COR-L47 (cell line): Measurements from ENCODE around the gene MT1M.
A peak's percentile ranks its signal among the peaks of the same experiment; 100 is the strongest.
"Not testable (repeated sequence)": the region's sequence is repeated elsewhere in the genome, so short reads cannot be mapped to it uniquely, and the experiment has no call there.

Experiments used
- DNase-seq: peaks from one replicate; lab custom pipeline; 2025; lab: John Stamatoyannopoulos, UW

The MT1M gene

GRCh38 chr16:56649820-56650219, 17.4 kb downstream of the MT1M start:
- no peak for DNase-seq

GRCh38 chr16:56651586-56651985, 19.1 kb downstream of the MT1M start, which contains the start of gene MT1B:
MT1B (plus strand) TSS chr16:56651886; CDS start chr16:56651954, 68 bp downstream.
- no peak for DNase-seq

DNA sequence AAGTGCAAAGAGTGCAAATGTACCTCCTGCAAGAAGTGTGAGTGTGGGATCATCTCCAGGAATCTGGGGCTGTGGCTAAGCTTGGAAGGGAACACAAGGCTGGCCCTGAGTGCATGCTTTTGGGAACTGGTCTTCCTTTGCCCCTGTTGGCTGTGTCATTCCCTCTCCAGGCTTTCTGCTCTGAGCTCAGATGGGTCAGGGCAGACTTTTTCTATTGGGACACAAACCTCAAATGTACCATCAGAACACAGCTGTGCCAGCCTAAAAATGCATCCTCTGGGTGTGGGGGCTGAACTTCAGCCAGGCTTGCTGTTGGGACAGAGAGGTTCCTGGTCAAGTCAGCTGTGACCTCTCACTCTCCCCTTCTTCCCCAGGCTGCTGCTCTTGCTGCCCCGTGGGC, 20.1 kb downstream of the MT1M start:
- no peak for DNase-seq

GRCh38 chr16:56653218-56653617, 20.8 kb downstream of the MT1M start:
- no peak for DNase-seq

- peak; percentile 28 for DNase-seq
Observed at GRCh38 chr16:56657555-56658326, 25.3 kb downstream of the MT1M start, which contains the start of gene MT1F. MT1F (plus strand) TSS chr16:56657959; CDS start chr16:56658059, 100 bp downstream.

- DNase-seq: no peak
Observed at GRCh38 chr16:56658327-56658875, 25.9 kb downstream of the MT1M start.

GRCh38 chr16:56662357-56663354, 30.2 kb downstream of the MT1M start:
- no peak for DNase-seq

DNA sequence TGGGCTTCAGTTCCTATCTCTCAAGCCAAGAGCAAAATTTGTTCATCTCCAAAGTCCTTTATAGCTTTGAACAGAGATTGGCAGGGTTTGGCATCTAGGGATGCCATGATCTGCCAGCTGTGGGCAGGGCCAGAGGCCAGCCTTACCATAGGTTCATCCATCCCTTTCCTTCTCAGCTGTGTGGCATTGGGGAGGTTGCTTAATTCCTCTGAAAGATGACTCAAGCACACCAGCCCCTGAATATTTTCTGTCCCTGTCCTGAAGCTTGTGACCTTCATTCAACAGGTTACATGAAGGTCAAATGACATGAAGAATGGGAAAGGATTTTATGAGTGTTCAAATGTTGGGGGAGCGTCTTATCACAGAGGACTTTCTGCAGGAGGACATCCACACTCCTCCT, 32.0 kb downstream of the MT1M start:
- DNase-seq: no peak

- not testable (repeated sequence) for DNase-seq
Observed at GRCh38 chr16:56665286-56666261, 33.1 kb downstream of the MT1M start.

DNA sequence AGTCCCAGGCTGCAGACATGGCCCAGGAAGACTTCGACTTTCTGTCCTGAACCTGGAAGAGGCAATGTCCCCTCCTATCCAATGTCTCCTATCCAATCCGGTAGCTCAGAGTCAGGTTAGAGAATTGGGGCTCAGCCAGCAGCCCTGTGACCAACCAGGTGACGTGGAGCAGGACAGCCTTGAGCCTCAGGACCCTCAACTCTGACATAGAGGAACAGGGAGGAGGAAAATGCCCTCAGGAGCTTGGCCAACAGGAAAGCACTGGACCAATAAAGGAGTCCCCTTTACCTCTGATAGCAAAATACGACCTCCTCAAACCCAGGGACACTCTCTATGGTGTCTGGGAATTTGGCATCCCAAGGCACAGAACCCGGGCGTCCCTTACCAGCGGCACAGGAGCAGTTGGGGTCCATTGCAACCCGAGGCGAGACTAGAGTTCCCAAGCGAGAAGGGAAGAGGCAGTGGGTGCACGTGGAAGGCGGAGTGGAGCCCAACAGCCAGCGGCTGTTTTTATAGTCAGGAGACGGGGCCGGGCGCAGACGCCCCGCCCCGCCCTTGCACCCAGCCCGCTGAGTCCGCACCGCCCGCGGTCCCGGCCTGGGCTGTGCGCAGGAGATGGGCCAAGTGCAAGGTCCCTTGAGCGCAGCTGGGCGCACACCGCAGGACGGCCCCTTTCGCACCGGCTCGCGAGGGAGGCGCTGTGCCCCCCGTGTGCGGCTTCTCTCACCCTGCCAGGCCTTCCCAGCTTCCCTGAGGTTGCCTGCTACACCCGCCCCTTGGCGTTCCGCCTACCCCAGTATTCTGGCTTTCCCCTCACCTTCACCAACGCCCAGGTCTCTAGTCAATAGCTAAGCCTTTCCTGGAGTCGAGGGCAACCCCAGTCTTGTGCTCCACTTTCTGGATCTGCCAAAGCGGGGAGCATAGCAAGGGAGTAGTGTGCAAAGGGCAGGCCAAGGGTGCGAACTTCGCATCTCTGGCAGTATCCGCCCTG, 35.4 kb downstream of the MT1M start, which contains the start of gene MT1G:
TSS of gene MT1G (minus strand) at position 485 of the 991 bp plus-strand sequence. CDS start at position 413, 72 bp downstream.
- DNase-seq: no peak

DNA sequence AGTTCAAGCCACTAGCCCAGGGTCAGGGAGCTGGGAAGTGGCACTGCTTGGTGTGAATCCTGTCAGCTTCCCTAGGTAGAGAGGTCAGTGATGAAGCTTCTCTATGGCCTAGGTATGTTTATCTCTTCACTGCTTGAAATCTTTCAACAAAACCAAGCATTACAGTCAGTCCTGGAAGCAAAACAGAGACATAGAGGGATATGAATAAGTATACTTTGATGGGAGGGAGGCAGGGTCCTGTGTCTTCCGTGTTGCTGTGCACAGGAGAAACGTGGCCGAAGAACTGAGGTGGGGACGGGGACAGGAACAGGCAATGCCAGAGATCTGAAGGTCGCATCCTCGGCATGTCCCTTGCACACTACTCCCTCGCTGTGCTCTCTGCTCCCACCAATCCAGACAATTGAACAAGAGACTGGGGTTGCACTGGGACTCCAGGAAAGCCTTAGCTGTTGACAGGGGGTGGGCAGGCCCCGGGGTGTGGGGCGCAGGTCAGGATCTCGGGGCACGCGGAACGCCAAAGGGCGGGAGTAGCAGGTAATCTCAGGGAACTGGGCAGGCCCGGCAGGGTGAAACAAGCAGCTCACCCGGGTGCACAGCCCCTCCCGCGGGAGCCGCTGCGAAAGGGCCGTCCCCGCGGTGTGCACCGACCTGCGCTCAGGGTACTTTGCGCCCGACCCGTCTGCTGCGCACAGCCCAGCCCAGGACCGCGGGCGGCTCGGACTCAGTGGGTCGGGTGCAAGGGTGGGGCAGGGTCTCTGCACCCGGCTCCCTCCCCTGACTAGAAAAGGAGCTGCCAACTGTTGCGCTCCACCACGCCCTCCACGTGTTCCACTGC, 36.8 kb downstream of the MT1M start, which contains the start of gene MT1H:
TSS of gene MT1H (plus strand) at position 810 of the 835 bp plus-strand sequence. CDS start 71 bp downstream, outside the sequence.
- no peak for DNase-seq

GRCh38 chr16:56669840-56670619, 37.6 kb downstream of the MT1M start:
- DNase-seq: no peak

- DNase-seq: no peak
Observed at GRCh38 chr16:56670620-56670934, 38.1 kb downstream of the MT1M start.

GRCh38 chr16:56671691-56672090, 39.2 kb downstream of the MT1M start:
- not testable (repeated sequence) for DNase-seq

- DNase-seq: not testable (repeated sequence)
Observed at GRCh38 chr16:56672171-56672570, 39.7 kb downstream of the MT1M start.

- no peak for DNase-seq
Observed at GRCh38 chr16:56672761-56673536, 40.5 kb downstream of the MT1M start.

- DNase-seq: no peak
Observed at GRCh38 chr16:56673921-56674320, 41.5 kb downstream of the MT1M start.
